Sigmoid colon (tissue), 7 donors: ENCODE results near the gene ARHGEF1. TPM values are rescaled to one million over a fixed set of nuclear protein-coding genes. Genes with fewer than 3 reads are reported as not detected.

ENCODE experiments used
- DNase-seq: peaks from one replicate; pipeline ENCODE4 v3.0.0-alpha.2; 2019
- H3K27ac ChIP-seq, 4 donors: fragments of 200-600 bp; sonication (generic); one replicate each; pipeline ENCODE4 v1.5.1; 2016 to 2019; ENCODE audit warnings: mild to moderate bottlenecking in 1 of 4
- H3K27me3 ChIP-seq, 3 donors: fragments of 200-600 bp; sonication (generic); one replicate each; pipeline ENCODE4 v1.5.1; 2019; ENCODE audit warnings: mild to moderate bottlenecking in 1 of 3
- H3K36me3 ChIP-seq, 4 donors: fragments of 200-600 bp; sonication (generic); one replicate each; pipeline ENCODE4 v1.5.1; 2016 to 2019
- H3K4me1 ChIP-seq, 4 donors: fragments of 200-600 bp; sonication (generic); one replicate each; pipeline ENCODE4 v1.5.1; 2017 to 2019
- H3K4me3 ChIP-seq, 4 donors: fragments of 200-600 bp; sonication (generic); one replicate each; pipeline ENCODE4 v1.5.1; 2017 to 2019; ENCODE audit warnings: mild to moderate bottlenecking in 2 of 4, moderate library complexity in 1 of 4
- H3K9me3 ChIP-seq, 4 donors: fragments of 200-600 bp in 3 of 4; sonication (generic) in 3 of 4; one replicate each; pipeline versions ENCODE4 v1.5.1 to v1.6.1; 2013 to 2019
- CTCF ChIP-seq, 4 experiments: fragments of 450-650 bp in 3 of 4; fragments of 200-600 bp in 1 of 4; IDR thresholded peaks; one replicate each; pipeline ENCODE4 v1.5.1; 2016 to 2019; ENCODE audit warnings: antibody characterized with exemption in 4 of 4, mild to moderate bottlenecking in 3 of 4, moderate library complexity in 2 of 4
- EP300 ChIP-seq, 4 donors: sonication (generic); formaldehyde crosslinking; IDR thresholded peaks; one replicate each; pipeline ENCODE4 v1.6.1; 2017; ENCODE audit warnings: antibody characterized with exemption in 4 of 4
- POLR2A ChIP-seq, 2 donors: fragments of 450-650 bp; IDR thresholded peaks; one replicate each; pipeline ENCODE4 v1.6.1; 2016; ENCODE audit warnings: antibody characterized with exemption in 2 of 2, mild to moderate bottlenecking in 2 of 2, moderate library complexity in 2 of 2
- POLR2AphosphoS5 ChIP-seq, 4 donors: sonication (generic); formaldehyde crosslinking; IDR thresholded peaks; one replicate each; pipeline ENCODE4 v1.6.1; 2017; ENCODE audit warnings: antibody characterized with exemption in 4 of 4
- WGBS, 2 donors: extraction: QIAGEN DNeasy Blood & Tissue Kit; methylation state at CpG; one replicate each; pipeline ENCODE4 v1.1.7; 2013; 5-methylcytosine and 5-hydroxymethylcytosine counted together
- intact Hi-C: fragments of 100-400 bp; cut with DNase I; formaldehyde crosslinking; loops from one replicate; pipeline ENCODE4 v1.15.1; 2023
- polyA plus RNA-seq, 3 donors: library from polyadenylated mRNA; stranded (reverse); fragments of 200-250 nt; gene quantifications; one replicate each; pipeline ENCODE4 v1.2.3, GENCODE V29; 2013
- total RNA-seq, 4 donors: library from RNA; depleted of rRNA; stranded (reverse); fragments of >200 nt; gene quantifications; one replicate each; pipeline ENCODE4 v1.1.0, GENCODE V29; 2016
- donor health status: healthy with polysubstance abuse.
- donor health status: Bipolar disorder and iron deficiency.
- donor health status: healthy.

Gene ARHGEF1
- total and polyA plus RNA-seq, 7 donors, result 30.5 to 151 (median 36.7) TPM

- Histone ChIP-seq H3K36me3 (peaks cover 0 to 24% (median 6%) of the 10 kb centered on the region in 4 donors), H3K4me1 (peaks cover 0 to 38% (median 17%) of the 10 kb centered on the region in 4 donors), H3K27me3 (no peaks in the 10 kb centered on the region), H3K9me3 (no peaks in the 10 kb centered on the region), H3K4me3 (no peak overlapping the region), H3K27ac (no peak overlapping the region)
- intact Hi-C loops, result no loop called here
- no peak for DNase-seq
- no peak for TF ChIP-seq POLR2A (IDR thresholded peaks at IDR 0.05)
- no peak for TF ChIP-seq EP300 (IDR thresholded peaks at IDR 0.05)
- TF ChIP-seq POLR2AphosphoS5 (IDR thresholded peaks at IDR 0.05), result no peak
- TF ChIP-seq CTCF (IDR thresholded peaks at IDR 0.05), result no peak
- WGBS, 2 donors, result 30 to 41% methylated on average over 13 of the region's 13 CpGs
These were observed 4.1 kb downstream of the ARHGEF1 start for GRCh38 chr19:41886761-41887710.

- H3K27me3 ChIP-seq, result no peaks in the 10 kb centered on the region
- no peak for DNase-seq
- H3K36me3 ChIP-seq, result peaks cover 0 to 31% (median 14%) of the 10 kb centered on the region in 4 donors
- peaks cover 0 to 38% (median 14%) of the 10 kb centered on the region in 4 donors for H3K4me1 ChIP-seq
- intact Hi-C loops, result no loop called here
- no peaks in the 10 kb centered on the region for H3K9me3 ChIP-seq
- no peak overlapping the region for H3K4me3 ChIP-seq
- H3K27ac ChIP-seq, result no peak overlapping the region
- TF ChIP-seq POLR2AphosphoS5 (IDR thresholded peaks at IDR 0.05), result no peak
- TF ChIP-seq POLR2A (IDR thresholded peaks at IDR 0.05), result no peak
- TF ChIP-seq CTCF (IDR thresholded peaks at IDR 0.05), result no peak
- TF ChIP-seq EP300 (IDR thresholded peaks at IDR 0.05), result no peak
- 14 to 22% methylated on average over 17 of the region's 17 CpGs for WGBS, 2 donors
These were observed 4.9 kb downstream of the ARHGEF1 start for GRCh38 chr19:41887711-41888382.

- H3K4me1 ChIP-seq, result peaks cover 0 to 31% (median 11%) of the 10 kb centered on the region in 4 donors
- H3K9me3 ChIP-seq, result no peaks in the 10 kb centered on the region
- WGBS, 2 donors, result 85 to 92% methylated on average over 12 of the region's 12 CpGs
- H3K27me3 ChIP-seq, result no peaks in the 10 kb centered on the region
- H3K36me3 ChIP-seq, result peaks cover 0 to 32% (median 16%) of the 10 kb centered on the region in 4 donors
- DNase-seq, result no peak
- TF ChIP-seq CTCF (IDR thresholded peaks at IDR 0.05), result no peak
- no peak for TF ChIP-seq POLR2A (IDR thresholded peaks at IDR 0.05)
- TF ChIP-seq EP300 (IDR thresholded peaks at IDR 0.05), result no peak
- TF ChIP-seq POLR2AphosphoS5 (IDR thresholded peaks at IDR 0.05), result no peak
- H3K27ac ChIP-seq, result no peak overlapping the region
- intact Hi-C loops, result no loop called here
- no peak overlapping the region for H3K4me3 ChIP-seq
These were observed 5.9 kb downstream of the ARHGEF1 start for GRCh38 chr19:41888926-41889325.

- no peak for DNase-seq
- 87 to 90% methylated on average over 8 of the region's 8 CpGs for WGBS, 2 donors
- Histone ChIP-seq H3K36me3 (peaks cover 4 to 42% (median 23%) of the 10 kb centered on the region in 4 donors), H3K4me3 (no peak overlapping the region), H3K27ac (no peak overlapping the region), H3K27me3 (no peaks in the 10 kb centered on the region), H3K4me1 (peaks cover 0 to 24% (median 6%) of the 10 kb centered on the region in 4 donors), H3K9me3 (no peaks in the 10 kb centered on the region)
- TF ChIP-seq EP300 (IDR thresholded peaks at IDR 0.05) (no peak), POLR2A (IDR thresholded peaks at IDR 0.05) (no peak), CTCF (IDR thresholded peaks at IDR 0.05) (no peak), POLR2AphosphoS5 (IDR thresholded peaks at IDR 0.05) (no peak)
- intact Hi-C loops, result no loop called here
These were observed 6.9 kb downstream of the ARHGEF1 start for GRCh38 chr19:41889896-41890295.
